H1 (cell line): ENCODE results near the gene GBP4. TPM values are rescaled to one million over a fixed set of nuclear protein-coding genes. Genes with fewer than 3 reads are reported as not detected.

Experiments
- CTCF ChIA-PET: fragments of 300-600 bp; sonication (Branson Sonifier 250); formaldehyde crosslinking; loops from one replicate; lab custom pipeline; 2021; ENCODE audit not compliant: partially characterized antibody; lab: Charles Lee
- POLR2A ChIA-PET: fragments of 300-600 bp; sonication (Branson Sonifier 250); formaldehyde crosslinking; loops from one replicate; lab custom pipeline; 2021; ENCODE audit warnings: inconsistent platforms; ENCODE audit not compliant: partially characterized antibody; lab: Charles Lee
- DNase-seq, 2 experiments: peaks; one replicate each; pipeline versions ENCODE4 v3.0.0 to v3.0.0-alpha.2; 2010 to 2022; ENCODE audit warnings: low spot score in 2 of 2, low read depth in 1 of 2, mixed read lengths in 1 of 2
- FAIRE-seq: peaks from 2 replicates; lab custom pipeline; 2011; peaks lifted over from hg19 to GRCh38; lab: Jason Lieb, UNC
- H2AFZ ChIP-seq: 2 replicates; pipeline ENCODE4 v1.8.1; 2012; ENCODE audit warnings: low read length, inconsistent platforms
- H2AK5ac ChIP-seq: 2 replicates; pipeline ENCODE4 v1.6.1; 2013; ENCODE audit warnings: low read depth, low read length
- H2BK120ac ChIP-seq: replicated peaks from 2 replicates; pipeline ENCODE3; 2013; ENCODE audit warnings: low read depth, low read length, inconsistent platforms
- H2BK12ac ChIP-seq: 2 replicates; pipeline ENCODE4 v1.6.1; 2013; ENCODE audit warnings: low read depth, low read length
- H2BK15ac ChIP-seq: 2 replicates; pipeline ENCODE4 v1.6.1; 2013; ENCODE audit warnings: low read length
- H2BK20ac ChIP-seq: 2 replicates; pipeline ENCODE4 v1.6.1; 2013; ENCODE audit warnings: low read length
- H2BK5ac ChIP-seq: 2 replicates; pipeline ENCODE4 v1.6.1; 2013; ENCODE audit warnings: low read depth, low read length
- H3K14ac ChIP-seq: 2 replicates; pipeline ENCODE4 v1.6.1; 2013; ENCODE audit warnings: inconsistent platforms; ENCODE audit not compliant: insufficient read length
- H3K18ac ChIP-seq: 2 replicates; pipeline ENCODE4 v1.6.1; 2013; ENCODE audit warnings: low read length; ENCODE audit errors: extremely low read depth
- H3K23ac ChIP-seq: 2 replicates; pipeline ENCODE4 v1.6.1; 2013; ENCODE audit warnings: inconsistent platforms; ENCODE audit not compliant: insufficient read length
- H3K23me2 ChIP-seq: 2 replicates; pipeline ENCODE4 v1.6.1; 2013; ENCODE audit warnings: low read depth, low read length
- H3K27ac ChIP-seq: 2 replicates; pipeline ENCODE4 v1.6.1; 2011; ENCODE audit warnings: low read depth, low read length, inconsistent platforms
- H3K27me3 ChIP-seq, 4 experiments: replicated peaks in 1 of 4; 1 replicate in 1 of 4; 2 replicates in 3 of 4; pipeline versions ENCODE4 v1.6.1 to v1.8.1; 2011 to 2013; ENCODE audit warnings: low read length in 3 of 4, mild to moderate bottlenecking in 3 of 4, inconsistent platforms in 2 of 4, mixed read lengths in 2 of 4, moderate library complexity in 1 of 4; ENCODE audit not compliant: control insufficient read depth in 3 of 4, insufficient read depth in 3 of 4; ENCODE audit errors: extremely low read depth in 1 of 4
- H3K36me3 ChIP-seq, 4 experiments: 2 replicates each; pipeline versions ENCODE4 v1.6.1 to v1.8.1; 2011 to 2013; ENCODE audit warnings: mild to moderate bottlenecking in 4 of 4, low read length in 3 of 4, moderate library complexity in 2 of 4, control low read depth in 1 of 4, inconsistent platforms in 1 of 4; ENCODE audit not compliant: insufficient read depth in 4 of 4, control insufficient read depth in 2 of 4
- H3K4ac ChIP-seq: replicated peaks from 2 replicates; pipeline ENCODE3; 2013; ENCODE audit warnings: low read length, low read depth, mixed read lengths, inconsistent platforms; ENCODE audit not compliant: insufficient read length
- H3K4me1 ChIP-seq, 4 experiments: replicated peaks in 1 of 4; 1 replicate in 1 of 4; 2 replicates in 3 of 4; pipeline versions ENCODE4 v1.6.1 to v1.8.1; 2011 to 2013; ENCODE audit warnings: low read length in 3 of 4, inconsistent platforms in 2 of 4, mixed read lengths in 1 of 4; ENCODE audit not compliant: insufficient read depth in 4 of 4, control insufficient read depth in 3 of 4
- H3K4me2 ChIP-seq, 2 experiments: 2 replicates each; pipeline versions ENCODE4 v1.6.1 to v1.8.1; 2011 to 2013; ENCODE audit warnings: low read depth in 2 of 2, low read length in 2 of 2, control low read depth in 1 of 2, inconsistent platforms in 1 of 2, mild to moderate bottlenecking in 1 of 2; ENCODE audit not compliant: insufficient read depth in 1 of 2
- H3K4me3 ChIP-seq, 4 experiments: fragments of 200-600, 300-600 bp in 1 of 4; sonication (generic), shearing (Covaris generic), sonication (Bioruptor Twin) in 1 of 4; 2 replicates each; pipeline versions ENCODE4 v1.5.1 to v1.8.1; 2011 to 2016; ENCODE audit warnings: low read length in 4 of 4, low read depth in 3 of 4, control low read depth in 2 of 4, inconsistent platforms in 2 of 4, mild to moderate bottlenecking in 2 of 4, mixed read lengths in 1 of 4, moderate library complexity in 1 of 4; ENCODE audit not compliant: insufficient read depth in 2 of 4; ENCODE audit errors: extremely low read depth in 1 of 4
- H3K56ac ChIP-seq: replicated peaks from 2 replicates; pipeline ENCODE3; 2013; ENCODE audit warnings: low read depth, mild to moderate bottlenecking, mixed read lengths, low read length, inconsistent platforms; ENCODE audit not compliant: insufficient read length
- H3K79me1 ChIP-seq: 2 replicates; pipeline ENCODE4 v1.6.1; 2013; ENCODE audit warnings: low read depth, low read length, control low read depth
- H3K79me2 ChIP-seq, 2 experiments: 2 replicates each; pipeline versions ENCODE4 v1.6.1 to v1.8.1; 2012 to 2013; ENCODE audit warnings: low read length in 2 of 2, mild to moderate bottlenecking in 2 of 2, inconsistent platforms in 1 of 2; ENCODE audit not compliant: insufficient read depth in 2 of 2, control insufficient read depth in 1 of 2
- H3K9ac ChIP-seq, 4 experiments: replicated peaks in 1 of 4; 1 replicate in 1 of 4; 2 replicates in 3 of 4; pipeline versions ENCODE4 v1.6.1 to v1.8.1; 2011 to 2013; ENCODE audit warnings: low read depth in 3 of 4, low read length in 3 of 4, control low read depth in 2 of 4, mild to moderate bottlenecking in 2 of 4, moderate library complexity in 2 of 4, inconsistent platforms in 1 of 4; ENCODE audit errors: extremely low read depth in 1 of 4
- H3K9me3 ChIP-seq, 2 experiments: 2 replicates each; pipeline versions ENCODE4 v1.6.1 to v1.8.1; 2012 to 2013; ENCODE audit warnings: mild to moderate bottlenecking in 2 of 2, moderate library complexity in 2 of 2, control low read depth in 1 of 2, inconsistent platforms in 1 of 2, low read depth in 1 of 2, low read length in 1 of 2, mixed read lengths in 1 of 2; ENCODE audit not compliant: insufficient read depth in 2 of 2
- H4K20me1 ChIP-seq, 2 experiments: replicated peaks in 1 of 2; 2 replicates each; pipeline versions ENCODE3 to v1.8.1; 2011 to 2013; ENCODE audit warnings: inconsistent platforms in 2 of 2, low read length in 2 of 2, mild to moderate bottlenecking in 1 of 2; ENCODE audit not compliant: insufficient read depth in 2 of 2, control insufficient read depth in 1 of 2
- H4K5ac ChIP-seq: 2 replicates; pipeline ENCODE4 v1.6.1; 2013; ENCODE audit warnings: low read length, low read depth, mixed read lengths, inconsistent platforms; ENCODE audit not compliant: insufficient read length
- H4K8ac ChIP-seq: 2 replicates; pipeline ENCODE4 v1.8.0; 2013; ENCODE audit warnings: mild to moderate bottlenecking, moderate library complexity, low read length, inconsistent platforms; ENCODE audit not compliant: insufficient read depth; ENCODE audit errors: extremely low read depth
- H4K91ac ChIP-seq: replicated peaks from 2 replicates; pipeline ENCODE3; 2013; ENCODE audit warnings: low read length, mixed read lengths, inconsistent platforms; ENCODE audit not compliant: insufficient read length
- NANOG ChIP-seq: IDR thresholded peaks from 2 replicates; pipeline ENCODE4 v1.6.1; 2011; ENCODE audit warnings: low read length, low read depth, mild to moderate bottlenecking, inconsistent platforms; ENCODE audit not compliant: insufficient read depth, poor library complexity, severe bottlenecking
- POLR2A ChIP-seq, 2 experiments: IDR thresholded peaks; 1 replicate in 1 of 2; 2 replicates in 1 of 2; pipeline ENCODE4 v1.6.1; 2011; ENCODE audit warnings: low read depth in 2 of 2, low read length in 2 of 2, mild to moderate bottlenecking in 2 of 2; ENCODE audit errors: control extremely low read depth in 1 of 2
- WGBS, 2 experiments: shearing (Covaris generic) in 1 of 2; methylation state at CpG; one replicate each; pipeline versions ENCODE4 v1.1.6 to v1.1.7; 2013 to 2015; ENCODE audit warnings: low lambda C conversion rate in 2 of 2, mixed read lengths in 2 of 2, inconsistent platforms in 1 of 2, low coverage in 1 of 2, missing lambda C conversion rate in 1 of 2; ENCODE audit not compliant: insufficient replicate concordance in 2 of 2, insufficient coverage in 1 of 2, insufficient read length in 1 of 2; ENCODE audit errors: extremely low coverage in 1 of 2, missing lambda C conversion rate in 1 of 2; 5-methylcytosine and 5-hydroxymethylcytosine counted together
- polyA plus RNA-seq, 7 experiments: library from polyadenylated mRNA; depleted of rRNA in 3 of 7; stranded (reverse) in 5 of 7; unstranded in 2 of 7; fragments of >200 nt in 5 of 7; fragments of 200-250 nt in 2 of 7; gene quantifications; 1 replicate in 5 of 7; 2 replicates in 1 of 7; 4 replicates in 1 of 7; pipeline versions ENCODE4 v1.2.1 to v1.2.3, GENCODE V29; 2011 to 2013; ENCODE audit warnings: missing spikeins in 2 of 7, mixed read lengths in 2 of 7
- total RNA-seq: library from RNA; stranded (reverse); fragmentation: NEBNext Ultra II Directional; extraction: Animal tissue kit (Norgen Biotek cat#: 25700); gene quantifications from 2 replicates; pipeline ENCODE4 v1.2.1, GENCODE V29; 2021

Gene GBP4
- total and polyA plus RNA-seq, 2 of the 8 experiments (the other 6 are each of a cell fraction or from before 2014, with no cell fraction given), result 0.02 TPM; not detected in 1

GRCh38 chr1:89203166-89203565 is 4.4 kb upstream of the GBP4 start:
- Histone ChIP-seq H3K4ac (no peak overlapping the region), H2BK20ac (no peak overlapping the region), H4K91ac (no peak overlapping the region), H4K5ac (no peak overlapping the region), H3K4me1 (no peaks in the 10 kb centered on the region), H2AK5ac (no peak overlapping the region), H2BK12ac (no peak overlapping the region), H2BK5ac (no peak overlapping the region), H3K14ac (no peak overlapping the region), H3K4me3 (no peak overlapping the region), H4K20me1 (no peaks in the 10 kb centered on the region), H4K8ac (no peak overlapping the region), H2BK120ac (no peak overlapping the region), H2AFZ (no peak overlapping the region), H3K27ac (no peak overlapping the region), H3K27me3 (no peaks in the 10 kb centered on the region), H3K79me2 (no peaks in the 10 kb centered on the region), H2BK15ac (no peak overlapping the region), H3K79me1 (no peaks in the 10 kb centered on the region), H3K9ac (no peak overlapping the region), H3K23ac (no peak overlapping the region)
- FAIRE-seq, result no peak
- ChIA-PET POLR2A (no interaction called here), CTCF (no interaction called here)
- no peak for DNase-seq
- WGBS, 2 experiments, result 100% methylated on average over 1 of the region's 1 CpG; no CpG with 5 or more reads in 1 of the 2 experiments
- TF ChIP-seq POLR2A (IDR thresholded peaks at IDR 0.05; ENCODE audit: control extremely low read depth in 1 of 2, low read depth in 2 of 2, low read length in 2 of 2) (no peak), NANOG (no peak)
- TF ChIP-seq, all 59 proteins: peak for 0
- Histone ChIP-seq H3K23me2 (no peaks in the 10 kb centered on the region), H3K36me3 (no peaks in the 10 kb centered on the region), H3K56ac (no peak overlapping the region), H3K9me3 (peaks cover 14 to 16% of the 10 kb centered on the region in 2 experiments), H3K4me2 (no peak overlapping the region), H3K18ac (no peak overlapping the region)
